ENCODE measurements around the gene LPP.

LPP gene

GRCh38 chr3:188299068-188299467 is 145.1 kb downstream of the LPP start:
- no peak for DNase-seq (ENCODE audit: low spot score)

DNA sequence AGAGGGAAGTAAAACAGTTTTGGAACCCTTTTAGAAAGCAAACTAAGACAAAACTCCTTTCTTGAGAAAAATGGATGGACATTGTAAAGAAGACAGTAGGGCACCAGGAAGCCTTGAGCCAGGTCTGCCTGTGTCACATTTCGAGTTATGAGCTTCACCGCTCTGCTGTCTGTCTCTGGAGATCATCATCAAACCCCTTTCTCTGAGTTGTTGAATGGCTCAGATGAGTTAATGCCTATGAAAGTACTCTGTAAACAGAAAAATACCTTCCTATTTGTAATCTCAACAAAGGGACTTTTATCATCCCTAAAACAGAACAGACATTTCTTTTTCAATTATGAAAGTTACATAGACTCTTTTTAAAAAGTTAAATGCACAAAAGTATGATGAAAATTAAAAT is 145.8 kb downstream of the LPP start:
- no peak for DNase-seq (ENCODE audit: low spot score)

- no peak for DNase-seq (ENCODE audit: low spot score)
These were observed 147.2 kb downstream of the LPP start for GRCh38 chr3:188301147-188301546.

DNA sequence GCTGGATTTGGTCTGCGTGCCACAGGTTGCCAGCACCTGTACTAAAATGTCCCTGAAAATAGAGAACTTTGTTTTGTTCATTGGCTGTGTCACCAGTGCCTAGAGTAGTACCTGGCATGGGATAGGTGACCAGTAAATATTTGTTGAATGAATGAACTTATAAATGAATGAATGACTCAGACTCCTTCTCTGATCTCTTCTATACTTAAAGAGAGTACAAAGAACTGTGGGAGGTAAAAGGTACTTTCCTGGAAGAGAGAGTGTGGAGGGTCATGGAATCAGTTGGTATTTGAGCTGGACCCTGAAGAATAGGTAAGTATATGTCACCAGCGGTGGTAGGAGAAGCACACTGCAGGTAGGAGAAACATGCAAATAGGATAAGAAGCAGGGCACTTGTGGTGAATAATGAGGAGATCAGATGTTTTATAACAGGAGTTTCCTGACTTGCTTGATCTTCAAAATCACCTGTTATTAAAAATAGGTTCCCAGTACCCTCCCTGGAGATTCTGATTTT is 149.4 kb downstream of the LPP start:
- DNase-seq (ENCODE audit: low spot score): no peak

GRCh38 chr3:188303823-188304222 is 149.9 kb downstream of the LPP start:
- DNase-seq (ENCODE audit: low spot score): no peak

GRCh38 chr3:188304501-188304900 is 150.5 kb downstream of the LPP start:
- DNase-seq (ENCODE audit: low spot score): no peak

DNA sequence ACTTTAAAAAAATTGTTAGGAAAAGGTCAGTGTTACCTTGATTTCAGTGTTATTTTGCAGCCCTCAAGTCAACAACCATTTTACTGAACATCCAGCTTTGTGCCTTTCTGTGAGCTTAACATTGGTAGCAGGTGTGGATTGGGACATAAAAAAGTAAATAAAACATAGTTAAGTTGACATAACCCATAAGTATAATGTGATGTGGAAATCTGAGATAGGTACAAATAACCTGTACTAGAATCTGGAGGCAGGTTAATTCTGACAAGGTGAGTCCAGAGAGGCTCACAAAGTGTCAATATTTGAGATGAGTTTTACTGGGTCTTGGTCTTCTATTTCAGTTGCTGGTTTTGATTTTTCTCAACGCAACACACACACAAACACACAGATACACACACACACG is 151.3 kb downstream of the LPP start:
- DNase-seq (ENCODE audit: low spot score): no peak

DNA sequence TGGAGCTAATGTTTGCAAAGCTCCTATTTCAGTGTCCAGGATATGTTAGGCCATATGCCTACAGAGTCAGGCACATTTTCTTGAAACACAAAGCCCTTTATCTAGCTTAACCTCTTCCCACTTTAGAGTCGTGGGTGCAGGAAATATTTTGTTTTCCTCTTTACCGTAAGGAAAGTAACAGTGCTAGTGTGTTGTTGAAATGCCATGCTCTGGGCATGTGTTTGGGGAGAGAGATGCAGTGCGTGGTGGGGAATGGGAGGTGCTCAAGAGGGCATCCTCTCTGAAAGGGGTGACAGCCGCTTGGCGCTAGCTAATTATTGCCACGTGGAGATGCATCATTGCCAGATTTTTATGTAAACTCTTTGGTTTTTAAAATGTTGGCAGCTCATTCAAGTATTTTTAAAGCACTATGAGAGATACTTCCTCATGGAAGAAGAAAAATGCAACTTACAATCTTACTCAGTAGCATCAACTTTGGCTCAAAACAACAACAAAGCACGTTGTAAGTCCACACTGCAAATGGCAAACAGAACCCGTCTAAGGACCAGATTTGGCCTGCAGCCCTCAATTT is 152.6 kb downstream of the LPP start:
- DNase-seq (ENCODE audit: low spot score): no peak

DNA sequence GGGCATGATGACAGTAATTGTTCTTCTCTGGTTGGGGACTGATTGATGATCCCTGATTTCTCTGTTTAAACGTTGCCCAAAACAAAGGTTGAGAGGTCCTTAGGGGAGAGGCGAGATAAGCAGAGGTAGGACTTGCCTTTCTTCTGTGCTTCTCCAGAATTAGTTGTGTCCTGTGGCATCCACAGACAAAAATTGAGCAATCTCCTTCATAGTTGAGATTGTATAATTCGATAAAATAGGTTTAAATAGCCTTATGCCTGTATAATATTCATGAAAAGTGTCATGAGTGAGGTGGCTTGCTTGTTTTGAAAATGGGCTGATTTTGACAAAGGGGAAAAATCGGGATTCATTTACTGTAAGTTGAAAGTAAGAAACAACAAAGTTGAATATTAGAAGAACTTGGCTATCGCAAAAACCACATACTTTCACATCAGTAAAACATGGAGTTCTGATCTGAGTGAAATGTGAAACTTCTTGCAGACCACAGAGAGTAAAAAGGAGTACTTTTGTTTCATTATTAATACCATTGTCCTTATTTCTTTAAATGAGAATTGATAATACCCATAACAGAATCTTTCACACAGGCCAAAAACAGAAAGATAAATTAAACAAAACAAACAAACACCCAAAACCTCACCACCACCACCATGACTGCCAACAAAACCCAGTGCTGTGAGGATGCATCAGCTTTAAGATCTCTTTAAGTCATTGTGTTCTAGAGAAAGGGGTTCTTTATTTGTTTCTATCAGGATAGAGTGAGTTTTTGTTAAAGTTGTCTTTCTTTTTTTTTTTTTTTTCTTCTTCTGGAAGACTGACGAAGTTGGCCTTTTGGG is 155.7 kb downstream of the LPP start:
- DNase-seq (ENCODE audit: low spot score): no peak

- DNase-seq (ENCODE audit: low spot score): no peak
These were observed 156.3 kb downstream of the LPP start for GRCh38 chr3:188310270-188310710.

DNA sequence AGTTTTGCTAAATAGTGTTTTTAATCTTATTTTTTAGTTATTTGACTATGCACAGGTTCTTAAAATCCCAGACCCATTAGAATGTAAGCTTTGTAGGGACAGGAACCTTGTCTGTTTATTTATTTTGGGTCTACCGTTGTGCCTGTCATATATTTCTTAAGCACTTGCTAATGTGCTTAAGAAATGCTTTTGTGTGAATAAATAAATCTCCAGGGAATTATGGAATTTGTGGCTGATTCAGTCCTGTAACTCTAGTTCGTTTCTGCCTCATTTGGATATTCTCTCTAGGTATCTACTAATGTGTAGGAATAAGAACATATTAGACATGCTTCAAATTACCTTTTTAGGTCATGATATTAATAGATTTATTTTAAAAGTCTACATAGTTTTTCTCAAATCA is 161.6 kb downstream of the LPP start:
- DNase-seq (ENCODE audit: low spot score): no peak

GRCh38 chr3:188316021-188316722 is 162.2 kb downstream of the LPP start:
- DNase-seq (ENCODE audit: low spot score): no peak

DNA sequence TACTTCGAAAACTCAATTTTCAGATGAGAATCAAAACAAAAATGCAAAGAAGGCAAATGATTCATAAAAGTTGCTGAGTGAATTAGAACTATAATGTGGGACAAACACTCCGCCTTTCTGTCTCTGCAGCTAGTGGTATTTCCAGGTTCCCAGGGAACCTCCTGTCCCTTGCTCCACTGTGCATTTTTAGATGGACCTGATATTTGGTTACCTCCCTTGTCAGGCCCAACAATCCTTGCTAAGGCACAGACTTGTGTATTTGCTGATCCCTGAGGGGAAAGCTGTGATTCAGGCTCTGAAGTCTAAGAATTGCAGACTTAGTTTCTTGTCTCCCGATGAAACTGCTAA is 162.7 kb downstream of the LPP start:
- no peak for DNase-seq (ENCODE audit: low spot score)

- no peak for DNase-seq (ENCODE audit: low spot score)
These were observed 165.6 kb downstream of the LPP start for GRCh38 chr3:188319569-188319968.

DNA sequence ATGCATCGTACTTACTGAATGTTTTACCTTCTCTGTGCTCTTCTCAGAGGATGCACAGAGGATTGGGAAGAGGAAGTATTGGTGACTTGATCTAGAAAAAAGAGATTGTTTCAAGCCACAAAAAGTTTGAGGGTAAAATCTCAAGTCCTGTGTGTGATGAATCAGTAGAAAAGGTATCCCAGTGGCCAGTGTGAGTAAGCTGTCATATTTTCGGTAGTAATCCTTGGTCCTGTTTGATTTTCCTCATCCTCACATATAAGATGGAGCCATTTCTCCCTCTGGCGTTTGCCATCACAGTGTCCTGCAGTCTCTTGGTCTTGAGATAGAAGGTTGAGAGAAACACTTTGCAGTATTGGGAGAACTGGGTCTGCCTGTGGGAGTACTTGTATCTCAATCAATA is 166.8 kb downstream of the LPP start:
- DNase-seq (ENCODE audit: low spot score): no peak

- no peak for DNase-seq (ENCODE audit: low spot score)
These were observed 167.3 kb downstream of the LPP start for GRCh38 chr3:188321258-188321657.

- no peak for DNase-seq (ENCODE audit: low spot score)
These were observed 168.4 kb downstream of the LPP start for GRCh38 chr3:188322135-188322887.

DNA sequence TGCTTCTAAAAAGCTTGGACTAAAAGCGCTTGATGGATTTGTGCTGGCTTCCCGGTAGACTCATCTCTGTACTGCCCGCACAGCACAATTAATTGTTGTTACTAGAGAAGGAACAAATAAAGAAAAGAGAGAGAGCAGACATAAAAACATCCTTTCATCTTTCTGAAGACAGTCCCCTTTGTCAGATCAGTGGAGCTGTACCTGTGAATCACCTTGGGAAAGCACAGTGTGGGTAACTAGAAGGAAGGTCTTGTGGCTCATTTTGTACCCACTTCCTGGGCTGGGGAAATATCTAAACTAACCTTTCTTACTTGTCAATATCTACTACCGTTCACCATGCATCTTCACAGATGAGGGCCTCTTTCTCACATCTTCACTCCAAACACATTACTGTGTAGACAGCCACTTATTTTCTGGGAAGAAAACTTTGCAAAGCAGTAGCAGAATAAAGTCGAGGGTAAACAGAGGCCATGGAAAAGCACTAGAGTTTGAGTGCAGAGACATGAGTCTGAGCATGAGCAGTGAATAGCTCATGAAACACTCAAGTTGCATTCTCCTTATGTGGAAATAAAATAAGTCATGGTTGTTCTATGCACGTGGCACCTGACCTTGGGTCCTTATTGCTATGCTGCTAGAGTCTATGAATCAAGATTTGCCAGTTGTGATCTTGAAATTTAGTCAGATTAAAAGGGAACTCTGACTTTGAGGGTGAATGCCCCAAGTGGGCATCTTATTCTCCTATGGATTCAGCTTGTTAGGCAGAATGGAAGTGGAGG is 169.3 kb downstream of the LPP start:
- DNase-seq (ENCODE audit: low spot score): no peak

- DNase-seq (ENCODE audit: low spot score): no peak
These were observed 172.2 kb downstream of the LPP start for GRCh38 chr3:188326111-188326510.

DNA sequence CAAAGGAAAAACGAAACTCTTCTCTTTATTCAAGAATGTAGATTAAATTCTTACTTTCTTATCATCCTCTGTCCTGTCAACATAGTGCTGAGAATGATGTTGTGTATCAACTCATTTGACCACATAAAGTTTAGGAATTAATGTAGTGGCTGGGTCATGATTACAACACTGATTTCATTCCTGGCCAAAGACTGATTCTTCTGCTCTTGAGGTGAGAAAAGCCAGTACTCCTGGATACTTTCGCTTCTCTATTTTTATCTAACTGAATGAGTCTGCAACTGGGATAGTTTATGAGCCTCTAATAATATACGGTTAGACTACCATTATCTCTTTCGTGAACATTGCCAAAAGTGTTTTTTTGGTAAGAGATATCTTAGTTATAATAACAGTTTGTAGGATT is 173.0 kb downstream of the LPP start:
- DNase-seq (ENCODE audit: low spot score): no peak

GRCh38 chr3:188327433-188327832 is 173.5 kb downstream of the LPP start:
- no peak for DNase-seq (ENCODE audit: low spot score)

- no peak for DNase-seq (ENCODE audit: low spot score)
These were observed 176.2 kb downstream of the LPP start for GRCh38 chr3:188330138-188330537.

Data from left forelimb (tissue), 1 donor.